D341Med (cell line): ENCODE results near the gene PTBP1.

ENCODE experiments used
- DNase-seq: peaks from one replicate; pipeline ENCODE4 v3.0.0; 2012; ENCODE audit warnings: low spot score

PTBP1 gene

DNA sequence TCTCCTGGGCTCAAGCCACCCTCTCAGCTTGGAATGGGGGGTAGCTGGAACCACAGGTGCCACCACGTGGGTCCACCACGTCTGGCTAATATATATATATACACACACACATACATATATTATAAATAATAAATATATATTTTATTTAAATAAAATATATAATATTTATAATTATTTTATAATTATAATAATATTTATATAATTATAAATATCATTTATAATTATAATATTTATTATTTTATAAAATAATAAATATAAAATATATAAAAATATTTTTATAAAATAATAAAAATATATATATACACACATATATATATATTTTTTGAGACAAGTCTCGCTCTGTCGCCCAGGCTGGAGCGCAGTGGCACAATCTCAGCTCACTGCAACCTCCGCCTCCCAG, 57.3 kb downstream of the PTBP1 start:
- DNase-seq, result no peak

DNA sequence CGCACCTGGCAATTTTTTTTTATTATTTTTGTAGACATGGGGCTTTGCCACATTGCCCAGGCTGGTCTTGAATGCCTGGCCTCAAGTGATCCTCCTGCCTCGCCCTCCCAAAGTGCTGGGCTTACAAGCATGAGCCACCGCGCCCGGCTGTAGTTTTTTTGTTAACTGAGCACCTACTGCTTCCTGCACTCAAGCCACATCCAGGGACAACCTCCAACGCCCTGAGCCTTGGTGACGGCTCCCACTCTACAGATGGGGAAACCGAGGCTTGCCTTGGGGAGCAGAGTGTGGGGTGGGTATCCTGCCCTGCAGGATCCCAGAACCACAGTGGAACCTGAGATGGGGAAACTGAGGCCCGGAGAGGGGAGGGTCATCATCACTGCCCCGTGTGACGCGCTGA, 57.9 kb downstream of the PTBP1 start:
- DNase-seq, result no peak

DNA sequence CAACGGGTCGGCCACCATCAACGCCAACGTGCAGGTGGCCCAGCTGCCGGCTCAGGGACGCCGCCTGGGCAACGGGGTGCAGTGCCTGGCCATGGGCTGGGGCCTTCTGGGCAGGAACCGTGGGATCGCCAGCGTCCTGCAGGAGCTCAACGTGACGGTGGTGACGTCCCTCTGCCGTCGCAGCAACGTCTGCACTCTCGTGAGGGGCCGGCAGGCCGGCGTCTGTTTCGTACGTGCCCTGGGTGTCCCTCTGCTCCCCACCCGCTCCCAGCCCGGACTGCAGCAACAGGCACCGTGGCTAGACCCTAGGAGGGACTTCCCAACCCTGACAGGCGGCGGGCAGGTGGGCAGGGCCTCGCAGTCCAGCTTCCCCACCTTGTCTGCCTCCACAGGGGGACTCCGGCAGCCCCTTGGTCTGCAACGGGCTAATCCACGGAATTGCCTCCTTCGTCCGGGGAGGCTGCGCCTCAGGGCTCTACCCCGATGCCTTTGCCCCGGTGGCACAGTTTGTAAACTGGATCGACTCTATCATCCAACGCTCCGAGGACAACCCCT, 58.4 kb downstream of the PTBP1 start:
- DNase-seq, result no peak

DNA sequence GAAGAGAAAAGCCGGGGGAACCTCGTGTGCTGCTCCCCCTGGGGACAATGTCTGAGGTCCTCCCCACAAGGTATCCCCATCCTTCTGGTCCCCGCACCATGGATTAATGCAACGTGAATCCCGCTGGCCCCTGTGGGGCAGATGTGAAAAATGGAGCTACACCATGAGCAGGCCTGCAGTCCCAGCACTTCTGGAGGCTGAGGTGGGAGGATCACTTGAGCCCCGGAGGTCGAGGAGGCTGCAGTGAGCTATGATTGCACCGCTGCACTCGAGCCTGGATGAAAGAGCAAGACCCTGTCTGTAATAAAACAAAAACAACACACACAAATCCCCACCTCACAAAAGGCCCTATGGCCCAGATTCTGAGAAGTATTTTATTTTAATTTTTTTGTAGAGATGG, 61.0 kb downstream of the PTBP1 start:
- DNase-seq, result no peak

DNA sequence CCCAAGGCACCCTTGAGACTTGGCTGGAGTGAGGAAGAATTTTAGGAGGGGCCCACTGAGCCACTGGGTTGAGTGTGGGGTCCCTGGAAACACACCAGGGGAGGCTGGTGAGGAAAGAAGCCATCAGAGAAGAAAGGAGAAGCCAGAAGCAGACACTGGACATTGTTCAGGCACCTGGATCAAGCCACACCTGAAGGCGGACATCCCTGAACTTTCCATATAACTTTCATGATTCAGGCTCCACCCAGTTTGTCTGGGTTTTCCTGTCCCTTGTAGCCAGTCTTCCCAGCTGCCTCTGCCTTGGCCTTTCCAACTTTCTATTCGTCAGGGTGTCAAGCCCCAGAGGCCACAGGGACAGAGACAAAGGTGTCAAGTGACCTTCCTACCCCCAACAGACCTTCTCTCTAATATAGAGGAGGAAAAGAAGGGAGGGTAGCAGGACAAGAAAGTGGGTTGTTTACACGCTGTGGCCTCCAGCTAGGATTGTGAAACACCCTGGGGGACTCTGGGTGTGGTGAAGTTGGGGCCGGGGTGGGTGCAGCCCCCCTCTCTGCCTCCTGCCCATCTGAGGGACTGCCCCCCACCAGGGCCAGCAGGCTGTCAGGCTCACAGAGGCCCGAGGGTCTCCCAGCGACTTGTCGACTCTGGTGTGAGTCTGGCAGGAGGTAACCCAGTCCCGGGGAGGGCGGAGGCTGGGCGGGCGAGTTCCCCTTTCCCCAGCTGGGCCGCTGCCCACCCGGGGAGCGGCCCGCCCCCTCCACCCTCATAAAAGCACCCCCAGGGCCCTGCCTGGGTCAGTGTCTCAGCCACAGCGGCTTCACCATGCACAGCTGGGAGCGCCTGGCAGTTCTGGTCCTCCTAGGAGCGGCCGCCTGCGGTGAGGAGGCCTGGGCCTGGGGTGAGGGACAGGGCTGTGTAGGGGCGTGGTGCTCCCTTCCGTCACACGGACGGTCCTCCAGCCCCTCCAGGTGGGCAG, 61.9 kb downstream of the PTBP1 start, which contains the start of gene CFD:
CFD (plus strand) TSS at position 797 of the 976 bp plus-strand sequence; CDS start at position 823, 26 bp downstream.
- DNase-seq, result no peak

DNA sequence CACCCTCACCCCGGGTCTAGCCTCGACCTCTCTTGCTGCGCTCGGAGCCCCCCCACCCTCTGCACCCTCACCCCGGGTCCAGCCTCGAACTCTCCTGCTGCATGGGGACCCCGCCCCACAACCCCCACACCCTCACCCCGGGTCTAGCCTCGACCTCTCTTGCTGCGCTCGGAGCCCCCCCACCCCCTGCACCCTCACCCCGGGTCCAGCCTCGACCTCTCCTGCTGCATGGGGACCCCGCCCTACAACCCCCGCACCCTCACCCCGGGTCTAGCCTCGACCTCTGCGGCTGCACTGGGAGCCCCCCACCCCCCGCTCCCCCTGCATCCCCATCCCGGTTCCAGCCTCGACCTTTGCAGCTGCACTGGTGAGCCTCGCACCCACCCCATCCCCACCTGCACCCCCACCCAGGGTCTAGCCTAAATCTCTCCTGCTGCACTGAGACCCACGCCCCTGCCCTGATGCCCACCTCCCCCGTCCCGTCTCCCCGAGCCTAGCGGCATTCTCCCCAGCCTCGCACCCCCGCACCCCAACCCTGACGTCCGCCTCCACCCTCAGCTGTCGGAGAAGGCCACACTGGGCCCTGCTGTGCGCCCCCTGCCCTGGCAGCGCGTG, 64.0 kb downstream of the PTBP1 start:
- DNase-seq, result no peak
